PC-3 (cell line): Measurements from ENCODE around the gene TDP2. TPM values are rescaled to one million over a fixed set of nuclear protein-coding genes. Genes with fewer than 3 reads are reported as not detected.
"Not testable (repeated sequence)": the region's sequence is repeated elsewhere in the genome, so short reads cannot be mapped to it uniquely, and the experiment has no call there.

ENCODE experiments used
- ATAC-seq: fragments of 200-7000 bp; cut with Tn5 transposase; 2 replicates; pipeline ENCODE4 v1.9.1; 2020; ENCODE audit warnings: mild to moderate bottlenecking, moderate library complexity
- BruUV-seq: library from RNA; stranded (reverse); fragments of 400-500 nt; replicated peaks from 2 replicates; lab custom pipeline; 2021; lab: Mats Ljungman, UMichigan
- CTCF ChIA-PET: fragments of 300-600 bp; sonication (Branson Sonifier 250); formaldehyde crosslinking; loops from one replicate; lab custom pipeline; 2022; ENCODE audit warnings: antibody characterized with exemption; lab: Charles Lee
- POLR2A ChIA-PET: fragments of 300-600 bp; sonication (Branson Sonifier 250); formaldehyde crosslinking; loops from one replicate; lab custom pipeline; 2022; ENCODE audit warnings: antibody characterized with exemption; ENCODE audit not compliant: unreplicated experiment; lab: Charles Lee
- DNase-seq: peaks from one replicate; pipeline ENCODE4 v3.0.0-alpha.2; 2015
- H2AFZ ChIP-seq: fragments of 300-600 bp; sonication (generic); 2 replicates; pipeline ENCODE4 v1.6.0; 2016; ENCODE audit warnings: antibody characterized with exemption, low read length
- H3F3A ChIP-seq: fragments of 300-600 bp; sonication (generic); one replicate; pipeline ENCODE4 v1.6.0; 2017; ENCODE audit warnings: antibody characterized with exemption, low read length, control low read depth, mild to moderate bottlenecking; ENCODE audit not compliant: unreplicated experiment
- H3K27ac ChIP-seq: fragments of 300-600 bp; sonication (generic); 2 replicates; pipeline ENCODE4 v1.5.1; 2016; ENCODE audit warnings: mild to moderate bottlenecking, low read length
- H3K27me3 ChIP-seq: fragments of 300-600 bp; sonication (generic); 2 replicates; pipeline ENCODE4 v1.6.1; 2016; ENCODE audit warnings: low read length, mixed read lengths
- H3K36me3 ChIP-seq: fragments of 300-600 bp; sonication (generic); 2 replicates; pipeline ENCODE4 v1.6.1; 2016; ENCODE audit warnings: low read depth, mixed run types, low read length, mixed read lengths
- H3K4me1 ChIP-seq: fragments of 300-600 bp; sonication (generic); 2 replicates; pipeline ENCODE4 v1.5.1; 2016; ENCODE audit warnings: low read length; ENCODE audit not compliant: insufficient read depth
- H3K4me2 ChIP-seq: fragments of 300-600 bp; sonication (generic); 2 replicates; pipeline ENCODE4 v1.6.0; 2016; ENCODE audit warnings: low read length
- H3K4me3 ChIP-seq: fragments of 300-600 bp; sonication (generic); 2 replicates; pipeline ENCODE4 v1.5.1; 2016; ENCODE audit warnings: mild to moderate bottlenecking, low read length, mixed read lengths
- H3K79me2 ChIP-seq: fragments of 300-600 bp; sonication (generic); 2 replicates; pipeline ENCODE4 v1.6.1; 2017; ENCODE audit warnings: low read length, mixed read lengths
- H3K9ac ChIP-seq: fragments of 300-600 bp; sonication (generic); 2 replicates; pipeline ENCODE4 v1.6.0; 2016; ENCODE audit warnings: mild to moderate bottlenecking, low read length
- H3K9me2 ChIP-seq: fragments of 300-600 bp; sonication (generic); replicated peaks from 2 replicates; pipeline ENCODE4 v1.6.1; 2016; ENCODE audit warnings: mixed run types, low read length, mixed read lengths
- H3K9me3 ChIP-seq: fragments of 300-600 bp; sonication (generic); 2 replicates; pipeline ENCODE4 v1.6.1; 2016; ENCODE audit warnings: low read length, mixed read lengths
- H4K20me1 ChIP-seq: fragments of 300-600 bp; sonication (generic); 2 replicates; pipeline ENCODE4 v1.6.1; 2016; ENCODE audit warnings: low read length, mixed read lengths
- CTCF ChIP-seq: fragments of 300-600 bp; sonication (generic); conservative IDR thresholded peaks from 2 replicates; pipeline ENCODE4 v1.5.1; 2017; ENCODE audit warnings: antibody characterized with exemption, low read depth, mild to moderate bottlenecking, low read length
- EZH2 ChIP-seq: fragments of 300-600 bp; sonication (generic); IDR thresholded peaks from one replicate; pipeline ENCODE4 v1.6.1; 2017; ENCODE audit warnings: antibody characterized with exemption, mild to moderate bottlenecking, low read length; ENCODE audit not compliant: unreplicated experiment
- EZH2phosphoT487 ChIP-seq: fragments of 300-600 bp; sonication (generic); IDR thresholded peaks from 2 replicates; pipeline ENCODE4 v1.6.1; 2018; ENCODE audit warnings: mild to moderate bottlenecking, antibody characterized with exemption, low read length, borderline replicate concordance
- intact Hi-C: fragments of 100-400 bp; cut with micrococcal nuclease; formaldehyde crosslinking; loops from 2 replicates; pipeline ENCODE4 v1.9.0; 2023
- total RNA-seq: library from RNA; depleted of rRNA; stranded (reverse); fragments of >200 nt; gene quantifications from 2 replicates; pipeline ENCODE4 v1.2.3, GENCODE V29; 2014

The TDP2 gene
- total RNA-seq, 1 experiment from 2014 or later: 20.6 TPM

DNA sequence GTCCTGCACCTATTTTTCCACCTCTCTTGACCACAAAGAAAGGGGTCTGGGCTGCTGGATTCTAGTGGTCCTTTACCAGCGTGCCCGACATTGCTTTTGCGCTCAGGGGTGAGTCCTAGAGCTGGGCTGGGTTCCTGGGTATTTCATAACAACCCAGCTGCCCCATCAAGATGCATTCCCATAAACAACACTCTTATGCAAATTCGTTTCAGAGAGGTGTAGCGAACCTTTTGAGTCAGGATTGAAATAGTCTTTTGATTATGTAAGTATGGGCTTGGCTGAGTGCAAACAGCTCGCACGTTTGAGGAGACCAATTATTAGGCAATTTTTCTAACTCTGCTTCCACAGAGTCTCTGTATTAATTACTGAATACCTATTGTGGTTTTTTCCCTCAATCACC lies 13.9 kb upstream of the TDP2 start:
- TF ChIP-seq EZH2phosphoT487 (no peak), CTCF (no peak), EZH2 (no peak)
- no peaks in the 10 kb centered on the region for H3F3A ChIP-seq
- no peak overlapping the region for H3K9ac ChIP-seq
- H3K9me2 ChIP-seq: no peaks in the 10 kb centered on the region
- H2AFZ ChIP-seq: no peak overlapping the region
- H3K79me2 ChIP-seq: no peaks in the 10 kb centered on the region
- no peaks in the 10 kb centered on the region for H3K4me1 ChIP-seq
- DNase-seq: no peak
- intact Hi-C loops: no loop called here
- no TSS peak for BruUV-seq
- no peak overlapping the region for H3K4me3 ChIP-seq
- H3K4me2 ChIP-seq: no peak overlapping the region
- H4K20me1 ChIP-seq: no peaks in the 10 kb centered on the region
- H3K27ac ChIP-seq: no peak overlapping the region
- no peaks in the 10 kb centered on the region for H3K27me3 ChIP-seq
- no peaks in the 10 kb centered on the region for H3K9me3 ChIP-seq
- ChIA-PET POLR2A (no interaction called here), CTCF (no interaction called here)
- ATAC-seq: no peak
- no peaks in the 10 kb centered on the region for H3K36me3 ChIP-seq

- H3K4me1 ChIP-seq, H3K9ac ChIP-seq, POLR2A ChIA-PET, intact Hi-C loops, H3K79me2 ChIP-seq, H3K27me3 ChIP-seq, H3K27ac ChIP-seq, H3F3A ChIP-seq, H3K9me3 ChIP-seq, H3K36me3 ChIP-seq, H2AFZ ChIP-seq, ATAC-seq, CTCF ChIA-PET, H4K20me1 ChIP-seq, BruUV-seq, H3K4me3 ChIP-seq, H3K4me2 ChIP-seq, DNase-seq, H3K9me2 ChIP-seq: not testable (repeated sequence)
Measured at GRCh38 chr6:24678792-24679352, 12.2 kb upstream of the TDP2 start.

- no peak for TF ChIP-seq EZH2
- TF ChIP-seq CTCF: no peak
- no peak for TF ChIP-seq EZH2phosphoT487
- no peaks in the 10 kb centered on the region for H4K20me1 ChIP-seq
- no peak overlapping the region for H2AFZ ChIP-seq
- H3K36me3 ChIP-seq: peaks cover 11% of the 10 kb centered on the region; the same call in 1 of the 2 replicates
- H3K4me1 ChIP-seq: no peaks in the 10 kb centered on the region
- 0 out of 2 replicates have a peak, but pooled peaks cover 23% of the 10 kb centered on the region for H3K9me3 ChIP-seq
- intact Hi-C loops: no loop called here
- H3K4me3 ChIP-seq: no peak overlapping the region
- H3K9ac ChIP-seq: no peak overlapping the region
- 0 out of 2 replicates have a peak, but pooled peaks cover under 1% of the 10 kb centered on the region for H3K79me2 ChIP-seq
- CTCF ChIA-PET: no interaction called here
- BruUV-seq: no TSS peak
- ATAC-seq (no peak), DNase-seq (no peak)
- POLR2A ChIA-PET: no interaction called here
- H3K27me3 ChIP-seq: no peaks in the 10 kb centered on the region
- H3K27ac ChIP-seq: no peak overlapping the region
- H3K4me2 ChIP-seq: no peak overlapping the region
- H3F3A ChIP-seq: no peaks in the 10 kb centered on the region
- H3K9me2 ChIP-seq: no peaks in the 10 kb centered on the region
Measured at GRCh38 chr6:24673625-24674024, 6.9 kb upstream of the TDP2 start.
